ENCODE results near the gene ST8SIA1.

GRCh38 chr12:22284871-22285270 is 49.6 kb downstream of the ST8SIA1 start:
- no peak for TF ChIP-seq CTCF (IDR thresholded peaks at IDR 0.05; ENCODE audit: insufficient read depth, low read depth, low read length)
- no peak for TF ChIP-seq EZH2 (IDR thresholded peaks at IDR 0.05; ENCODE audit: insufficient read depth, low read length)
